Gastrocnemius medialis (tissue), 4 donors: ENCODE results near the gene NOP9. TPM values are rescaled to one million over a fixed set of nuclear protein-coding genes. Genes with fewer than 3 reads are reported as not detected.
"Not testable (repeated sequence)": the region's sequence is repeated elsewhere in the genome, so short reads cannot be mapped to it uniquely, and the experiment has no call there.

Source experiments
- ATAC-seq, 2 donors: fragments of 150-250 bp; one replicate each; pipeline ENCODE4 v1.9.1; 2016
- DNase-seq, 2 donors: peaks; one replicate each; pipeline ENCODE4 v3.0.0-alpha.2; 2019
- H3K27ac ChIP-seq, 4 donors: fragments of 200-600 bp; sonication (generic); 1 replicate in 1 of 4; 2 replicates in 3 of 4; pipeline ENCODE4 v1.5.1; 2016 to 2018; ENCODE audit warnings: mild to moderate bottlenecking in 2 of 4, moderate library complexity in 1 of 4
- H3K27me3 ChIP-seq, 3 donors: fragments of 200-600 bp; sonication (generic) in 2 of 3; 1 replicate in 1 of 3; 2 replicates in 2 of 3; pipeline versions ENCODE4 v1.5.1 to v1.6.0; 2016 to 2019; ENCODE audit warnings: mild to moderate bottlenecking in 1 of 3, moderate library complexity in 1 of 3
- H3K36me3 ChIP-seq, 2 donors: fragments of 200-600 bp; sonication (generic) in 1 of 2; one replicate each; pipeline ENCODE4 v1.5.1; 2017 to 2018
- H3K4me1 ChIP-seq, 2 donors: fragments of 200-600 bp; sonication (generic) in 1 of 2; one replicate each; pipeline ENCODE4 v1.5.1; 2016 to 2017; ENCODE audit warnings: mild to moderate bottlenecking in 2 of 2
- H3K4me3 ChIP-seq, 4 donors: fragments of 200-600 bp; sonication (generic) in 3 of 4; 1 replicate in 1 of 4; 2 replicates in 3 of 4; pipeline ENCODE4 v1.5.1; 2016 to 2019; ENCODE audit warnings: mild to moderate bottlenecking in 2 of 4
- H3K9me3 ChIP-seq, 3 donors: fragments of 200-600 bp; sonication (generic) in 2 of 3; 1 replicate in 1 of 3; 2 replicates in 2 of 3; pipeline ENCODE4 v1.5.1; 2016 to 2019
- CTCF ChIP-seq, 5 experiments: fragments of 450-650 bp in 3 of 5; fragments of 200-600 bp in 2 of 5; sonication (generic) in 2 of 5; IDR thresholded peaks in 4 of 5; conservative IDR thresholded peaks in 1 of 5; 1 replicate in 4 of 5; 2 replicates in 1 of 5; pipeline ENCODE4 v1.5.1; 2016 to 2019; ENCODE audit warnings: antibody characterized with exemption in 5 of 5, mild to moderate bottlenecking in 3 of 5, moderate library complexity in 3 of 5
- POLR2A ChIP-seq, 2 donors: fragments of 450-650 bp; IDR thresholded peaks; one replicate each; pipeline ENCODE4 v1.6.1; 2017; ENCODE audit warnings: antibody characterized with exemption in 2 of 2, mild to moderate bottlenecking in 2 of 2, moderate library complexity in 2 of 2
- in situ Hi-C, 4 donors: fragments of 200-750 bp; cut with MboI; loops; one replicate each; pipeline versions ENCODE4 v1.15.0 to v1.8.0; 2017; ENCODE audit warnings: low sequenced_read_pairs in 4 of 4
- intact Hi-C: fragments of 100-400 bp; cut with DNase I; formaldehyde crosslinking; loops from one replicate; pipeline ENCODE4 v1.15.1; 2023; ENCODE audit warnings: low total_unique reads
- total RNA-seq, 4 donors: library from RNA; depleted of rRNA; stranded (reverse); fragments of >200 nt; gene quantifications; one replicate each; pipeline versions ENCODE4 v1.1.0 to v1.2.3, GENCODE V29; 2016

NOP9 gene
- total RNA-seq, 4 donors from 2014 or later, result 27.2 to 43.5 (median 32.2) TPM

- no peak for ATAC-seq
- Histone ChIP-seq H3K27ac (no peak overlapping the region), H3K4me1 (no peaks in the 10 kb centered on the region), H3K36me3 (no peaks in the 10 kb centered on the region), H3K4me3 (no peak overlapping the region), H3K9me3 (no peaks in the 10 kb centered on the region), H3K27me3 (peaks cover 0 to 10% (median 6%) of the 10 kb centered on the region in 3 donors)
- TF ChIP-seq CTCF (IDR thresholded peaks at IDR 0.05 in 4 of 5, conservative IDR thresholded peaks at IDR 0.05 in 1 of 5) (no peak), POLR2A (IDR thresholded peaks at IDR 0.05) (no peak)
- intact Hi-C loops, result no loop called here
- in situ Hi-C loops, result no loop called here
- DNase-seq, result no peak
Observed at GRCh38 chr14:24348186-24348585, 48.5 kb downstream of the NOP9 start.

- H3K9me3 ChIP-seq, result no peaks in the 10 kb centered on the region
- no peak overlapping the region for H3K4me3 ChIP-seq
- intact Hi-C loops, result no loop called here
- no peak for TF ChIP-seq POLR2A (IDR thresholded peaks at IDR 0.05)
- no peak overlapping the region for H3K27ac ChIP-seq
- no peak for DNase-seq
- H3K27me3 ChIP-seq, result peaks cover 0 to 14% (median 9%) of the 10 kb centered on the region in 3 donors
- no peaks in the 10 kb centered on the region for H3K36me3 ChIP-seq
- in situ Hi-C loops, result no loop called here
- ATAC-seq, result no peak
- no peaks in the 10 kb centered on the region for H3K4me1 ChIP-seq
Observed at GRCh38 chr14:24349742-24350141, 50.1 kb downstream of the NOP9 start.

- ATAC-seq (no peak), DNase-seq (no peak)
- Histone ChIP-seq H3K36me3 (no peaks in the 10 kb centered on the region), H3K4me3 (no peak overlapping the region), H3K9me3 (no peaks in the 10 kb centered on the region), H3K4me1 (no peaks in the 10 kb centered on the region), H3K27ac (no peak overlapping the region), H3K27me3 (peaks cover 0 to 14% (median 9%) of the 10 kb centered on the region in 3 donors)
- in situ Hi-C loops (no loop called here), intact Hi-C loops (no loop called here)
- TF ChIP-seq CTCF (IDR thresholded peaks at IDR 0.05 in 4 of 5, conservative IDR thresholded peaks at IDR 0.05 in 1 of 5), result no peak
Observed at GRCh38 chr14:24351517-24351916, 51.9 kb downstream of the NOP9 start.

- in situ Hi-C loops (no loop called here), intact Hi-C loops (no loop called here)
- no peaks in the 10 kb centered on the region for H3K36me3 ChIP-seq
- H3K27ac ChIP-seq, result no peak overlapping the region
- peaks cover 0 to 10% (median 9%) of the 10 kb centered on the region in 3 donors for H3K27me3 ChIP-seq
- no peaks in the 10 kb centered on the region for H3K4me1 ChIP-seq
- TF ChIP-seq POLR2A (IDR thresholded peaks at IDR 0.05) (no peak), CTCF (IDR thresholded peaks at IDR 0.05 in 4 of 5, conservative IDR thresholded peaks at IDR 0.05 in 1 of 5) (no peak)
- ATAC-seq (no peak), DNase-seq (no peak)
- no peaks in the 10 kb centered on the region for H3K9me3 ChIP-seq
- H3K4me3 ChIP-seq, result no peak overlapping the region
Observed at GRCh38 chr14:24353559-24354481, 54.2 kb downstream of the NOP9 start.

GRCh38 chr14:24354482-24354825 is 54.8 kb downstream of the NOP9 start:
- intact Hi-C loops, DNase-seq, H3K27ac ChIP-seq, in situ Hi-C loops, ATAC-seq, H3K4me1 ChIP-seq, H3K9me3 ChIP-seq, H3K4me3 ChIP-seq, H3K27me3 ChIP-seq, H3K36me3 ChIP-seq: not testable (repeated sequence)
